GM12874 (cell line): ENCODE results near the gene MMP12.

Experiments
- CTCF ChIP-seq: IDR thresholded peaks from 2 replicates; pipeline ENCODE4 v1.5.1; 2011; ENCODE audit warnings: low read depth, mild to moderate bottlenecking, control low read depth, low read length, moderate library complexity; ENCODE audit not compliant: insufficient read depth

Gene MMP12

DNA sequence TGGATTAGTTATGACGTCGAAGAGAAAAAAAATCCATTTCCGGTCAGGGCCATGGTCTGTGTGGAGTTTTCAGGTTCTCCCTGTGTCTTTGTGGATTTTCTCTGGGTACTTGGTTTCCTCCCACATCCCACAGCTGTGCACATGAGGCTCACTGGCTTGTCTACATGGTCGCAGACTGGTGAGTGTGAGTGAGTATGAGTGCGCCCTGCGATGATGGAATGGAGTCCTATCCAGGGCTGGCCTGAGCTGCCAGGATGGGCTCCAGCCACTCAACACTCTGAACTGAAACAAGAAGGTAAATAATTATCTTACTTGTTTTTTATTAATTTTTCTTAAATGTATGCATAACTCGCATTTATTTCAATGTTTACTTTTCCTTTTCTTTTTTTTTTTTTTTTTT is 42.2 kb downstream of the MMP12 start:
- no peak for TF ChIP-seq CTCF

- TF ChIP-seq CTCF: peak; percentile 37
These were observed 43.0 kb downstream of the MMP12 start for GRCh38 chr11:102831489-102832440.

- TF ChIP-seq CTCF: no peak
These were observed 43.7 kb downstream of the MMP12 start for GRCh38 chr11:102831128-102831488.

DNA sequence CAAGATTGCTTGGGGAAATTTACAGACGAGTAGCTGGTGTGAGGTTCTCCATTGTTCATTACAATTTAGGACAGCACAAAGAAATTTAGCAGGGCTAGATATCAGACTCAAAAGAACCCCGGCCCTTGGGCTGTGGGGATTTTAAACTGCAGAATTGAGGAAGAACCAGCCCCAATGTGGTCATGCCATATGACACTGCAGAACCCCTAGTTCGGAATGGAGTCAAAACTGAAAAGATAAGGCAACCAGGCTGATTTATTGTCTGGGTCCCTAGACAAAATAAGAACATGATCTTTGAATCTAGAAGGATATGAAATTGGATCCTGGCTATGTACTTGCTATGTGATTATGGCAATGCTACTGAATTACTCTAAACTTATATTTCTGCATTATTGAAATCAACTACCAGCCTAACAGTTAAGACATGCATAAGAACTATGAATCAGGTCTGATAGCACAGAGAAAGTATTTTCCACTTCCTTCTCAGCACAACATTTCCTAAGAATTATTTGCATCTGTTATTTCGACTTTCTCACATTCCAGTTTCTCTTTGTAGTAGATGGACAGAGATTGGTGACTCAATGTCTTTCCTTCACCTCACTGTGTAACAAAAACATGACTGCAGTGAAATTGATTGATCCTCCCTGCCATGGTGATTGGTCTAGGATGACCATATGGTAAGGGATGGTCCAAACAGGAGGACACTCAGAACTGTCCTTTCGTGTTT is 44.6 kb downstream of the MMP12 start:
- no peak for TF ChIP-seq CTCF

GRCh38 chr11:102829316-102830000 is 45.3 kb downstream of the MMP12 start:
- no peak for TF ChIP-seq CTCF

DNA sequence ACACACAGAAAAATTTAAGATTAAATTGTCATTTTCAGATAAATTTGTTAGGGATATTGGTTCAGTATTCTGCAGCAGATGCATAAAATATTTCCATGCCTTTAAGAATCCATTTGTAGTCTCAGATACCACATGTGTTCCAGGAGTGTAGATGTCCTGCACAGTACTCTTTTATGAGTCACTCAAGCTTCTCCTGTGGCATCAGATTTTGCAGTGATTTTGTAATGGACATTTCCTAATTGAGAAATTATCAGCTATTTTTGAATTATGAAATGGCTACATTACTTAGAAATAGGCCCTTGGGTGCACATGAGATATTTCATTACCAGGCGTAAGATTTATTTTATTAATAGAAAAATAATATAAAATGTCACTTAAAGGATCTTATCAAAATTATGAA is 50.2 kb downstream of the MMP12 start:
- no peak for TF ChIP-seq CTCF

DNA sequence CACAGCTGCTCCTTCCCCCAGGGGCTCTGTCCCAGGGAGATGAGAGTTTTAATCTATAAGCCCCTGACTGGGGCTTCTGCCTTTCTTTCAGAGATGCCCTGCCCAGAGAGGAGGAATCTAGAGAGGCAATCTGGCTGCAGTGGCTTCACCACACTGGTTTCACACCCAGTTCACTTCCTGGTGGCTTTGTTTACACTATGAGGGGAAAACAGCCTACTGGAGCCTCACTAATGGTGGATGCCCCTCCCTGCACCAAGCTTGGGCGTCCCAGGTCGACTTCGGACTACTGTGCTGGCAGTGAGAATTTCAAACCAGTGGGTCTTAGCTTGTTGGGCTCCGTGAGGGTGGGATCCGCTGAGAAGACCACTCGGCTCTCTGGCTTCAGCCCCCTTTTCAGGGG is 55.3 kb downstream of the MMP12 start:
- TF ChIP-seq CTCF: no peak
